Stimulated activated CD8-positive, alpha-beta memory T cell treated with anti-CD3 and anti-CD28 coated beads, Interleukin-7, amount 100 ng/mL, for 24 hours (primary cell): Measurements from ENCODE around the gene TRPT1.

Source experiments
- DNase-seq: peaks from one replicate; pipeline ENCODE4 v3.0.0-alpha.2; 2020; ENCODE audit warnings: low read depth

Gene TRPT1, protein sequence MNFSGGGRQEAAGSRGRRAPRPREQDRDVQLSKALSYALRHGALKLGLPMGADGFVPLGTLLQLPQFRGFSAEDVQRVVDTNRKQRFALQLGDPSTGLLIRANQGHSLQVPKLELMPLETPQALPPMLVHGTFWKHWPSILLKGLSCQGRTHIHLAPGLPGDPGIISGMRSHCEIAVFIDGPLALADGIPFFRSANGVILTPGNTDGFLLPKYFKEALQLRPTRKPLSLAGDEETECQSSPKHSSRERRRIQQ

GRCh38 chr11:64225608-64226506, at the start of gene TRPT1, which contains the start of gene NUDT22:
TRPT1 (minus strand) TSS chr11:64226186; CDS start chr11:64225860, 326 bp downstream.
NUDT22 (plus strand) TSS chr11:64226274; CDS start chr11:64226653, 379 bp downstream.
- peak; percentile 94 for DNase-seq

DNA sequence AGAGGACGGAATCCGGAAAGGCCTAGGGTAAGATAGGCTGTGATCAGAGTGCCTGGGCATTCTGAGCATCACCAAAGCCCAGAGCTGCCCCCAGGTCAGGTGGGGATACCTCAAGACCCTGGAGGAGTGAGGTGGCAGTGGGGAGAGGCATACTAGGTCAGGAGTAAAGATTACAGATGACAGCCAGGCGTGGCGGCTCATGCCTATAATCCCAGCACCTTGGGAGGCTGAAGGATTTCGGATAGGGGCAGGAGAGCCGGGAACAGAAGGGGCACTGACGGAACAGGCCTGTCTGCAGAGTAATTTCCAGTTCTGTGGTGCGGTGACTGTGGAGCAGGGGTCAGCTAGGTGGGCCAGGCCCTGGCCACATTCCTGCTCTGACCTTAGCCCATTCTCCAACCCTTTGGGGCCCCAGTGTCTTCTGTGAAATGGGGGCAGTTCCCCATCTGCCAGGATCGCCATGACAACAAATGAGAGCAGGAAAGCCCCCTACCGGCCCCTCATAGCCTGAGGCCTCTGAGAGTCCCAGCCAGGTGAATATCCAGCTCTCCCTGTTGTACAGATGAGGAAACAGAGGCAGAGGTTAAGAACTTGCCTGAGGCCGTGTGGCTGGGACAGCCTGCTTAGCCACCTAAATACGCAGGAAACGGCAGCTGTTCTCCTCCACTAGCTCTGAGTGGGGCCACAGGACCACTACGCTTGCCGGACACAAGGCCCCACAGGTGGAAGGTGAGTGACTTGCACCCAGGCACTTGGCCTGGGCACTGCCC, 49.2 kb upstream of the TRPT1 start:
- DNase-seq, result no peak

GRCh38 chr11:64269540-64270220, 43.7 kb upstream of the TRPT1 start:
- peak; percentile 97 for DNase-seq

GRCh38 chr11:64268893-64269539, 43.0 kb upstream of the TRPT1 start:
- peak; percentile 26 for DNase-seq

GRCh38 chr11:64268025-64268892, 42.3 kb upstream of the TRPT1 start:
- no peak for DNase-seq

- no peak for DNase-seq
Measured at GRCh38 chr11:64267207-64267945, 41.4 kb upstream of the TRPT1 start.

- no peak for DNase-seq
Measured at GRCh38 chr11:64266339-64266738, 40.4 kb upstream of the TRPT1 start.

- no peak for DNase-seq
Measured at GRCh38 chr11:64265176-64266160, 39.5 kb upstream of the TRPT1 start.

GRCh38 chr11:64264371-64264852, 38.4 kb upstream of the TRPT1 start:
- DNase-seq, result no peak

GRCh38 chr11:64263947-64264317, 37.9 kb upstream of the TRPT1 start:
- DNase-seq, result no peak

- no peak for DNase-seq
Measured at GRCh38 chr11:64263021-64263946, 37.3 kb upstream of the TRPT1 start.

GRCh38 chr11:64262271-64263002, 36.5 kb upstream of the TRPT1 start:
- DNase-seq, result no peak

DNA sequence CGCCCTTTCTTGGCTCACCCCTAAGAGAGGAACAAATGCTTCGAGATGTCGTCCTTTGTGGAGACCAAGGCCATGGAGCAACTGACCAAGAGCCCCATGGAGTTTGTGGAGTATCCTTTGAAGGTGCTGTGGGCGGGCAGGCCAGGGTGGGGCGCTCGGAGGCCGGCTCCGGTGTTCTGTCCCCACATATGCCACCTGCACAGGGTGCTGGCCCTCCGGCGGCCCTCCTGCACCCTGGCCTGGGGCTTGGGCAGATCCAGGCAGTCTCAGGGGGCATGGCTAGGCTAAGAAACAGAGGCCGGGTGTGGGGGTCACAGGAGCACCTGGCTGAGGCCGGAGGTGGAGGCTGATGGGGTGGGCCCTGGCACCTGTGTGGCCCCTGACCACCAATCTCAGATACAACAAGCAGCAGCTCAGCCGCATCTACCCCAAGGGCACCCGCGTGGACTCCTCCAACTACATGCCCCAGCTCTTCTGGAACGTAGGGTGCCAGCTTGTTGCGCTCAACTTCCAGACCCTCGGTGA, 35.6 kb upstream of the TRPT1 start:
- DNase-seq, result no peak

GRCh38 chr11:64260147-64260708, 34.2 kb upstream of the TRPT1 start:
- DNase-seq, result no peak

DNA sequence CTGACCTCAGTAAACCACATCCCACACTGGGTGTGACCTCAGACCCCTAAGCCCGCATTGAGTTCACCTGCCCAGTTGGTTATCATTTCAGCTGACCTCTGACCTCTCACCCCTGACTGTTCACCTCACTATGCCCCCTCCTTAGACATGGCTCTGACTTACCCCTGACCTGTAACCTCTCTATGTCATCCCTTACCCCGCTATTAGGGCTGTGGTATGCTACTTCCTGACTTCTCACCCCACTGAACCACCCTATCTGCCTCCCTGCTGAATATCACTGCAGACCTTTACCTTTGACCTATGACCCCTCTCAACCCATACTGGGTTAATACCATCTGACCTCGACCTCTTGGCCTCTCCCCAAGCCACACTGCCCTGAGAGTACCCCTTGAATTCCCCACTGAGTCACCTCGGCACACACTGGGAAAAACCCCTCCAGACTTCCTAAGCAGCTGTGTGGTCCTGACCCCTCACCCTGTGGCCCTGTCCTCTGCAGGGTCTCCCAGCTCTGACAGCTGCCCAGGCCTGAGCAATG, 33.6 kb upstream of the TRPT1 start:
- no peak for DNase-seq
